HG03442 (cell line): Measurements from ENCODE around the gene KRT75.
"Not testable (repeated sequence)": the region's sequence is repeated elsewhere in the genome, so short reads cannot be mapped to it uniquely, and the experiment has no call there.

Source experiments
- ATAC-seq: cut with Tn5 transposase; IDR thresholded peaks from one replicate; pipeline ENCODE4 v1.9.1; 2021; ENCODE audit warnings: mild to moderate bottlenecking, moderate library complexity; ENCODE audit not compliant: unreplicated experiment

The KRT75 gene

DNA sequence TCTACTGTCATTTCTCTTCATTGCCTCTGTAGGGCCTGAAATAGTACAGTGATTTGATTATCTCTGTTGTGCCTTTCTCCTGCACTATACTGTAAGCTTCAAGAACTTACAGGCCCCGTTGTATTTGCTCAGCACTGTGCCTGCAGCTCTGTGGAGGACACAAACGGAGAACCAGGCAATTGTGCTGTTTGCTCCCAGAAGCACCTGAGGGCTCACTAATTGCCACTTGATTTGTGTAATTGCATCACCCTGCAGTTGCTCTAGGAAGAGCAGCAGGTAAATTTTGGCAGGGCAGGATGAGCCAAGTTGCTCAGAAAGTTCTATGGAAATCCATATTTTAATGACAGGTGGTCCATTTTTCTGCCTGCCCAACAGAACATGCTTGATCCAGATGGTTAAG lies 16.4 kb downstream of the KRT75 start:
- no peak for ATAC-seq

GRCh38 chr12:52416795-52417194 lies 17.4 kb downstream of the KRT75 start:
- ATAC-seq, result no peak

DNA sequence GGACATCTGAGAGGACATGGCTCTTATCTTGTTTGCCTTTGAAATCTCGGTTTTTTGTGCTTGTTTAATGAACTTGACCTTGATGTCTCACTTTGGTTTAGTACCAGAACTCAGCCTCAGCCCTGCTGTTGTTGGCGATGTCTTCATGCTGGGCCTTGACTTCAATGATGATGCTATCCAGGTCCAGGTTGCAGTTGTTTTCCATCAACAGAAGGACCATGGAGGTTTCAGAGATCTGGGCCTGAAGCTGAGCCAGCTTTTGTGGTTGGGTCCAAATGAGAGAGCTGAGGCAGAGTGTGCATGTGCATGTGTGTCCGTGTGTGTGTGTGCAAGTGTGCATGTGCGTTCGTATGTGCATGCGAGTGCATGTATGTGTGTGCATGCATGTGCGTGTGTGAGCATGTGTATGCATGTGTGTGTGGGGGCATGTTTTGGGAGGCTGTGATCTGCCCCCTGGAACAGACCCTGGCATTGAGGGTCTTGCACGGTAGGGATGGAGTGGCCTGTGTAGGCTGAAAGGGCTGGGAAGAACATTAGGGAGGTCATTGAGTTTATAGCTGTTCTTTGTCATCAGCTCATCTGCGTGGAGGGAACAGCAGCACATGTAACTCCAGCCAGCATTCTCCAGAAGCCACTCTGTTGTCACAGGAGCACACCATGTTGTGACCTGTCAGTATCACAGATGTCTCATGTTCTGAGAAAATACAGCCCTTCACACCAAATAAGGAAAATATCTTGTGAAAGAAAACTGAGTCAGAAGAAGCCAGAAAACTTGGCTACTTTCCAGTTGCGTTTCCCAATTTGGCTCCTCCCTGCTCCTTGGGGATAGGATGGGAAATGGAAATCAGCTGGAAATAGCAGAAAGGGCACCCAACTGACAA lies 18.1 kb downstream of the KRT75 start:
- ATAC-seq, result no peak

DNA sequence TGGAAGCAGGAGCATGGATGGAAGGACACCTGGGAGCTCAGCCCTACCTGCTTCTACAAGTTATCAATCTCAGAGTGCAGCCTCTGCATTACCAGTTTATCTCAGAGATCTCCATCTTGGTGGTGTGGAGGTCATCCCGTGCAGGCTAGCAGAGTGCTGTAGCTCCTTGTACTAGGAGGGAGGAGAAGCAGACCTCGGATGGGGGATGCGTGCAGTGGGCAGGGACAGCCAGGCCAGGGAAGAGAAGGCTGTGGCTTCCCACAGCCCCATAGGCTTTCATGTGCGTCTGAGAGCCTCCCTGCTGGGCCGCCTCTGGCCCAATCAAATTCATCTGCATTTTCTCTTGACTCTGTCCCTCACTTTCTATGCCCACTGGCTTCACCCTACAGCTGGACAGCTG lies 19.2 kb downstream of the KRT75 start:
- no peak for ATAC-seq

DNA sequence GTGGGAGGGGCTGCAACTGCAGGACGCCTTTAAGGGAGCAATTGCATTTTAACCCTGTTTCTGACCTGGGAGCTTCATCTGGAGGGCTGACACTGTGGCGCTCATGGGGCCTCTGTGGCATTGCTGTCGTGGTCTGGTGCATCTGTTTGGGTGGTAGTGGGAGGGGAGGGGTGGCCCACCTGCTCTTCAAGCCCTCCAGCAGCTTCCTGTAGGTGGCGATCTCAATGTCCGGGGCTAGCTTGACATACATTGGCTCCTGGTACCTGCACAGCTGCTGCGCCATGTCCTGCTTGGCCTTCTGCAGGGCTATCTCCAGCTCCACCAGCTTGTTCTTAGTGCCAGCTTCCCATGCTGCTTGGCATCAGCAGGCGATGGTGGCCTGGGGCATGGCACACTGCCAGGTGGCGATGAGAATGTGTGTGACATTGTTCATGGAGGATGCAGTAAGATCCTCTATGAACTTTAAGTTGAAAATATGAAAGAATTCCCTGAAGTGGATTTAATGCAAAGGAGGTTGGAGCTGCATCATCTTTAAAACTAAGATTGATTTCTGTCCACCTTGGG lies 20.3 kb downstream of the KRT75 start:
- ATAC-seq, result no peak

GRCh38 chr12:52413202-52413601 lies 21.0 kb downstream of the KRT75 start:
- ATAC-seq, result no peak

GRCh38 chr12:52411815-52412214 lies 22.4 kb downstream of the KRT75 start:
- ATAC-seq, result no peak

DNA sequence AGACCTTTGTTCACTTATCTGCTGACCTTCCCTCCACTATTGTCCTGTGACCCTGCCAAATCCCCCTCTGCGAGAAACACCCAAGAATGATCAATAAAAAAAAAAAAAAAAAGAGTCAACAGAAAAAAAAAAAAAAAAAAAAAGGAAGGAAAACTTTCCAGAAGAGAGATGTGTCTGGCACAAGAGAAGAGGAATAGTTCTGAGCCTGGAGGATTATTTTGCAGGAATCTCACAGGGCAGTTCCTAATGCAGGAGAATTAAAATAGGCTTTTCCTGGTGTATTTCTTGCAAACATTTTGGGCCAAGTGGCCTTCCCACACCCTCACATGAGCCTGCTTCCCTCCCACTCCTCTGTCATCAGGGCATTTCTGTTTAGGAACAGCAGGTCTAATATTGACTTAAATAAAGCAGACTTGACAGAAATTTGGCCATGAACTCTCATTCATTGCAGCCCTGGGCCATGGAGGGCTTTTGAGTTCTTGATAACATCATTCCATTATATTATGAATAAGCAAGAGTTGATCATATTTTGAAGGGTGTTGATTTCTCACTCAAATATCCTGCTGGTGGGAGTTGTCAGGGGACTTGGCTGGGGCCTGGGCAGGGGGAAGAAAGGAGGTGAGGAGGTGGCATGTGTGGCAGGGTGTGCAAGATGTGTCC lies 23.5 kb downstream of the KRT75 start:
- not testable (repeated sequence) for ATAC-seq

- no peak for ATAC-seq
Measured at GRCh38 chr12:52407918-52408317, 26.3 kb downstream of the KRT75 start.

DNA sequence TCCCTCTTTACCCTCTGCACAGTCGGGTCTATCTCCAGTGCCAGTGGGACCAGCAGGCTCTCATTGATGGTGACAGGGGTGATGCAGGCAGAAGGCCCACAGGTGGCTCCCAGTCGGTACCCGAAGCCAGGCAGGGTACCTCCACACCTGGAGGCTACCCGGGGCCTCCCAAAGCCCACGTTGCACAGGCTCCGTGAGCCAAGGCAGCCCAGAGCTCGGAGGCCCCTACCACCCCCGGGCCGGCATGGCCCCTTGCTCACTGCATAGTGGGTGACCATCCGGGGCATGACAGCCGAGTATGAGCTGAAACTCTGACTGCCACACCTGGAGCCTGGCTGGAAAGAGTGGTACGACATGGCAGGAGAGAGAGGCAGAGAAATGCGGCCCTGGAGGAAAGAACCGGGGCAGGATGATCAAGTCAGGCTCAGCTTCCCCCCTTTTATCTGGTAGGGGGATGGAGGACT lies 28.2 kb downstream of the KRT75 start, which contains the start of gene KRT82:
TSS of gene KRT82 (minus strand) at position 414 of the 464 bp plus-strand sequence. CDS start at position 356, 58 bp downstream.
- ATAC-seq, result no peak

GRCh38 chr12:52404951-52405350 lies 29.2 kb downstream of the KRT75 start:
- no peak for ATAC-seq

GRCh38 chr12:52403561-52403960 lies 30.6 kb downstream of the KRT75 start:
- ATAC-seq, result no peak

DNA sequence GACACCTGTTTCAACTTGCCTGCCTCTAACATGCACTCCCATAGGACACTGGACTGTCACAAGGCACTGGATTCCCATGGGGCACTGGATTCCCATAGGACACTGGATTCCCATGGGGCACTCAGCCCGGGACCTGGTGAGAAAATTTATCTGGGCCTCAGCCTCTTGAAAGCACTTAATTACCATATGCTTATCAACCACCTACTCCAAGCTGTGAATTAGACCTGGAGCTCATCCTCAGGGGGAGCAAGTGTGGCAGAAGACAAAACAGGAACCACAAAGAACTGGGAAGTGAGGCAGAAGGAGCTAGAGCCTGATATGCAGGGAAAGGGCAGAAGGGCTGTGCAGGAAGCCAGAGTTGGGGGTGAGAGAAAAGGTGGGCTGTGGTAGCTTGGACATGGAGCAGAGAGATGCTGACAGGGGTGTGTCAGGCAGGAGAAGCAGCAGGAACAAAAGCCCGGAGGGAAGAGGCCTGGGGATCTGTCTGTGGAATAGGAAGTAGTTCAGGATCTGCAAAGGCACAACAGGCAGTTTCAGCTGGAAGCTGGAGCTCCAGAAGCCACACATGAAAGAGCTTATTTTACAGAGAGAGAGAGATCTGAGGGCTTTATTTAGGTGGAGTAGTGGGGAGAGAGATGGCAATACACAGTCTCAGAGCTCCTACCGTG lies 31.2 kb downstream of the KRT75 start:
- ATAC-seq, result no peak

DNA sequence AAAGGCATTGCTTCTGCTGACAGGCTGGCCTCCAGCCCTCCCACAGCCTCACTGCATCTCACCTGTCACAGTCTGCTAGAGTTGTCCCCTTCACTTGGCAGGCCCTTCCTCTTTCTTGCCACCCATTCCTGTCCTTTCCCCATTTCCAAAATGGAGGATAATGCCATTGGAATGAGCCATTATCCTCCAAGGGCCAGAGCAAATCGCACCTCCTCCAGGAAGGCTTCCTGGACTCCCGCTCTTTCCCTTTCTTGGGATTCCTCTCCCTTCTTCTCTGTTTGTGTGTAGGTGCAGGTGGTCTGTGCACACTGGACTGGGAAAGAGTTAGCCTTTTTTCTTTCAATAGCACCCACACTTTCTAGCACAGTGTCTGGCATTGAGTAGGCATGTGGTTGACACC lies 31.8 kb downstream of the KRT75 start:
- no peak for ATAC-seq

GRCh38 chr12:52401926-52402325 lies 32.2 kb downstream of the KRT75 start:
- ATAC-seq, result no peak

DNA sequence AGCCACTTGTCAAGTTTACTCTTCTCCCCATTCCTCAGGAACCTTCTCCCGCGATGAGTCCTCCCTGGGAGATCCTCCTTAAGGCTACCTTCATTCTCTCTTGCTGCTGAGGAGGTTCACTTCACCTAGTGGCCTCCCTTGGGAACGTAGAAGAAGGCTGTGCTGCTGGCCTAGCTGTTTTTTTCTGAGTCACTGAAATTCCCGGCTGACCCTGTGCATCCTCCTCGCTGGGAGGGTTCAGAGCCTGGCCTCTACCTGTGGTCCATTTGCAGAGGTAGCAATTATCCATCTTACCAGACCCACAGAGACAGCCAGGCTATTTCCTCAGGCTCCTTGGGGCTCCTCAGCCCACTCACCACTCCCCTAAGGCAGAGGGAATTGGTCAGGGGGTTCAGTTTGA lies 32.6 kb downstream of the KRT75 start:
- no peak for ATAC-seq

GRCh38 chr12:52400906-52401305 lies 33.3 kb downstream of the KRT75 start:
- no peak for ATAC-seq

GRCh38 chr12:52399756-52400155 lies 34.4 kb downstream of the KRT75 start:
- ATAC-seq, result no peak

GRCh38 chr12:52398176-52398575 lies 36.0 kb downstream of the KRT75 start:
- no peak for ATAC-seq

DNA sequence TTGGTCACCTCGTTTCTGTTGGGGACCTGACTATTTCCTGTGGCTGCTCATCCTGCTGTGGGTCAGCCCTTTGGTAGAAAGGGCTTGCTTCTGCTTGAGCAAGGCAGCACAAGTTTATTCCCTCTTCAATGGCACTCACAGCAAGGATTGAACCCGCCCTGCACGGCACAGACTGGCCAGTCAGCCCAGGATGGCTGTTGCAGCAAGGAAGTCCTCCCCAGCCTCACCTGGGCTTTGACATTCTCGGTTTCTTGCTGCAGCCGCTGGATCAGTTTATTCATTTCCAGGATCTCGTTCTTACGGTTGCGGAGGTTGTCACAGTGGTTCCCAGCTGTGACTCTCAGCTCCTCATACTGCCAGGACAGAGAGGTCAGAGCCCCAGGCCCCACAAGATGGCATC lies 37.5 kb downstream of the KRT75 start:
- ATAC-seq, result no peak

DNA sequence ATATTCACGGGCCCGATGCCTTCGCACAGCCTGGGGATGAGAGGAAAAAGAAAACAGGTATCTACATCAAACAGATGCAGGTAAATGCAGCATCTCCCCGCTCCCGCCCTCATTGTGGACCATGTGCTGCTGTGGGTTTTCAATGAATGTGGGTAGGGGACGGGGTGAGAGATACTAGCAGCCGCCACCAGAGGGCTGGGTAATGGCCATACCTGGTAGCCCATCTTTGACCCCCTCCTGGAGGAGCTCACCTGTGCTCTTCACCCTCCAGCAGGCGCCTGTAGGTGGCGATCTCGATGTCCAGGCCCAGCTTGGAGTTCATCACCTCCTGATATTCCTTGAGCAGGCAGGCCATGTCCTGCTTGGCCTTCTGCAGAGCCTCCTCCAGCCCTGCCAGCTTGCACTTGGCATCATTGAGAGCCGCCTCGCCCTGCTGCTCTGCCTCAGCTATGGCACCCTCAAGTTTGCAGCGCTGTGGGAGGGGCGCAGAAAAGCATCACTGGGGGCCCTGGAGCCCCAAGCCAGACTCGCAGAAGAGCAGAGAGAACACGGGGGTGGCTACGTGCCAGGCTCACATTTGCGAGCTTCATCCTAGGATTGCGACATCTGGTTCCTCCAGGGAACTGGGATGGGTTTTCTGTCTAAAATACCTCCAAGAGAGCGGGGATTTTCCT lies 38.3 kb downstream of the KRT75 start:
- ATAC-seq, result no peak
